SH-SY5Y (cell line): ENCODE data around the gene CCL23.

Experiments
- GATA2 ChIP-seq: IDR thresholded peaks from 2 replicates; pipeline ENCODE4 v1.6.1; 2011; ENCODE audit warnings: mild to moderate bottlenecking, low read depth, low read length
- GATA3 ChIP-seq: IDR thresholded peaks from 2 replicates; pipeline ENCODE4 v1.6.1; 2011; ENCODE audit warnings: low read depth, mild to moderate bottlenecking, low read length, moderate library complexity

- no peak for TF ChIP-seq GATA3
- no peak for TF ChIP-seq GATA2
Measured at GRCh38 chr17:36017799-36018198, at the start of gene CCL23.
